Astrocyte of the cerebellum (primary cell): ENCODE measurements around the gene OR52A1.

Source experiments
- DNase-seq: peaks from one replicate; pipeline ENCODE4 v3.0.0-alpha.2; 2011; ENCODE audit warnings: low read depth
- H3K4me3 ChIP-seq: 2 replicates; pipeline ENCODE4 v1.5.1; 2011; ENCODE audit warnings: mild to moderate bottlenecking, low read depth, low read length, moderate library complexity
- in situ Hi-C: cut with HindIII; loops from 2 replicates; pipeline ENCODE4 v1.10.0; 2017; ENCODE audit warnings: low sequenced_read_pairs
- TF ChIP-seq, protein P1 (sequence below): IDR thresholded peaks from 2 replicates; pipeline ENCODE4 v1.5.1; 2012; ENCODE audit warnings: low read length, low read depth, moderate library complexity, mild to moderate bottlenecking; ENCODE audit errors: missing control alignments

OR52A1 gene

GRCh38 chr11:5115339-5115738 lies 39.2 kb downstream of the OR52A1 start:
- in situ Hi-C loops, result no loop called here
- no peak overlapping the region for H3K4me3 ChIP-seq
- TF ChIP-seq, protein P1, sequence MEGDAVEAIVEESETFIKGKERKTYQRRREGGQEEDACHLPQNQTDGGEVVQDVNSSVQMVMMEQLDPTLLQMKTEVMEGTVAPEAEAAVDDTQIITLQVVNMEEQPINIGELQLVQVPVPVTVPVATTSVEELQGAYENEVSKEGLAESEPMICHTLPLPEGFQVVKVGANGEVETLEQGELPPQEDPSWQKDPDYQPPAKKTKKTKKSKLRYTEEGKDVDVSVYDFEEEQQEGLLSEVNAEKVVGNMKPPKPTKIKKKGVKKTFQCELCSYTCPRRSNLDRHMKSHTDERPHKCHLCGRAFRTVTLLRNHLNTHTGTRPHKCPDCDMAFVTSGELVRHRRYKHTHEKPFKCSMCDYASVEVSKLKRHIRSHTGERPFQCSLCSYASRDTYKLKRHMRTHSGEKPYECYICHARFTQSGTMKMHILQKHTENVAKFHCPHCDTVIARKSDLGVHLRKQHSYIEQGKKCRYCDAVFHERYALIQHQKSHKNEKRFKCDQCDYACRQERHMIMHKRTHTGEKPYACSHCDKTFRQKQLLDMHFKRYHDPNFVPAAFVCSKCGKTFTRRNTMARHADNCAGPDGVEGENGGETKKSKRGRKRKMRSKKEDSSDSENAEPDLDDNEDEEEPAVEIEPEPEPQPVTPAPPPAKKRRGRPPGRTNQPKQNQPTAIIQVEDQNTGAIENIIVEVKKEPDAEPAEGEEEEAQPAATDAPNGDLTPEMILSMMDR, result no peak
- DNase-seq, result no peak

DNA sequence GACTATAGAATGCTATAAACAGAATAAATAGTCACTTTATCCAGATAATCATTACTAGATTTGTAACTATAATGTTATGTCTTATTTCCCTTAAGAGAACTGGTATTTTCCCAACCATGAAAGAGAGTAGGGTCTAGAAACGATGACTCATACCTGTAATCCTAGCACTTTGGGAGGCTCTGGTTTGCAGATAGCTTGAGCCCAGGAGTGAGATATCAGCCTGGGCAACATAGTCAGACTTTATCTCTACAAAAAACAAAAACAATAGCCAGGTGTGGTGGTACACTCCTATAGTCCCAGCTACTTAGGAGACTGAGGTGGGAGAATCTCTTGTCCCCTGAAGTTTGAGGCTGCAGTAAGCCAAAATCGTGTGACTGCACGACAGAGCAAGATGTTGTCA lies 47.3 kb downstream of the OR52A1 start:
- in situ Hi-C loops, result no loop called here
- TF ChIP-seq, protein P1, result no peak
- DNase-seq, result no peak

GRCh38 chr11:5103066-5103465 lies 51.5 kb downstream of the OR52A1 start:
- no peak overlapping the region for H3K4me3 ChIP-seq
- TF ChIP-seq, protein P1, result no peak
- in situ Hi-C loops, result no loop called here
- DNase-seq, result no peak

More for the DNA sequence above, 47.3 kb downstream of the OR52A1 start:
- H3K4me3 ChIP-seq, result no peak overlapping the region

DNA sequence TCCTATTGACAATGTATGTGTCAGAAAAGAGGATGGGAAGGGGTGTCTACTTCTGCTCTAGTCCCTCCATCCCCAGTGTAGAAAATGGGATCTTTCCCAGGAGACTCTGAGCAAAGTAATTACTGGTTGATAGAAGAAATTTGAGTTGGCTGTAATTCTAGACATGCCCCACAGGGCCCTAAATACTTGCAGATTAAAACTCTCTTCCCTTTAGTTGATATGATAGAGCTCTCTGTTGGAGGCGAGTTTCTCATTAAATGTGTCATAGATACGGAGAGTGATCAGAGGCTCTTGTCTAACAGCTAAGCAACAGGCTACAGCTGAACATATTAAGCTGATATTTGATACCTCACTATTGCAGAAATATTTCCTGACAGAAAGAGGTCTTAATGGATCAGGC lies 52.3 kb downstream of the OR52A1 start:
- no peak for DNase-seq
- TF ChIP-seq, protein P1, result no peak
- in situ Hi-C loops, result no loop called here
- H3K4me3 ChIP-seq, result no peak overlapping the region

- no peak overlapping the region for H3K4me3 ChIP-seq
- DNase-seq, result no peak
- TF ChIP-seq, protein P1, result no peak
- in situ Hi-C loops, result no loop called here
Observed at GRCh38 chr11:5096011-5096410, 58.5 kb downstream of the OR52A1 start.
